Measurements from ENCODE around the gene HPDL. TPM values are rescaled to one million over a fixed set of nuclear protein-coding genes. Genes with fewer than 3 reads are reported as not detected.

HPDL gene
- polyA plus RNA-seq, 1 donor (not counting 4 experiments of a cell fraction or from before 2014, with no cell fraction given) = 0.14 TPM

GRCh38 chr1:45327644-45328515 lies 1.2 kb downstream of the HPDL start:
- TF ChIP-seq EZH2 (IDR thresholded peaks at IDR 0.05; ENCODE audit: low read length) = no peak
- TF ChIP-seq, protein P1, sequence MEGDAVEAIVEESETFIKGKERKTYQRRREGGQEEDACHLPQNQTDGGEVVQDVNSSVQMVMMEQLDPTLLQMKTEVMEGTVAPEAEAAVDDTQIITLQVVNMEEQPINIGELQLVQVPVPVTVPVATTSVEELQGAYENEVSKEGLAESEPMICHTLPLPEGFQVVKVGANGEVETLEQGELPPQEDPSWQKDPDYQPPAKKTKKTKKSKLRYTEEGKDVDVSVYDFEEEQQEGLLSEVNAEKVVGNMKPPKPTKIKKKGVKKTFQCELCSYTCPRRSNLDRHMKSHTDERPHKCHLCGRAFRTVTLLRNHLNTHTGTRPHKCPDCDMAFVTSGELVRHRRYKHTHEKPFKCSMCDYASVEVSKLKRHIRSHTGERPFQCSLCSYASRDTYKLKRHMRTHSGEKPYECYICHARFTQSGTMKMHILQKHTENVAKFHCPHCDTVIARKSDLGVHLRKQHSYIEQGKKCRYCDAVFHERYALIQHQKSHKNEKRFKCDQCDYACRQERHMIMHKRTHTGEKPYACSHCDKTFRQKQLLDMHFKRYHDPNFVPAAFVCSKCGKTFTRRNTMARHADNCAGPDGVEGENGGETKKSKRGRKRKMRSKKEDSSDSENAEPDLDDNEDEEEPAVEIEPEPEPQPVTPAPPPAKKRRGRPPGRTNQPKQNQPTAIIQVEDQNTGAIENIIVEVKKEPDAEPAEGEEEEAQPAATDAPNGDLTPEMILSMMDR (optimal IDR thresholded peaks at IDR 0.05 in 1 of 3, IDR thresholded peaks at IDR 0.05 in 1 of 3, conservative IDR thresholded peaks at IDR 0.05 in 1 of 3; ENCODE audit: extremely low read depth in 1 of 3, insufficient read depth in 2 of 3, low read length in 3 of 3) = no peak
- no peak for FAIRE-seq
- H2AFZ ChIP-seq (ENCODE audit: control insufficient read depth, low read length) = no peak overlapping the region
- H3K4me1 ChIP-seq (ENCODE audit: control insufficient read depth, extremely low read depth, insufficient read depth, low read length) = peaks cover 11% of the 10 kb centered on the region
- no peak for DNase-seq (ENCODE audit: low read depth, low spot score)
- dilution Hi-C loops (cut with MboI; ENCODE audit: extremely low pct_ligation_motif_present, low sequenced_read_pairs) = no loop called here
- no peak overlapping the region for H3K27ac ChIP-seq (ENCODE audit: control insufficient read depth, insufficient read depth, low read length)
- H3K9me3 ChIP-seq (ENCODE audit: control insufficient read depth, low read depth, low read length) = no peaks in the 10 kb centered on the region
- H3K4me3 ChIP-seq (ENCODE audit: control insufficient read depth in 2 of 3, extremely low read depth in 1 of 3, insufficient read depth in 2 of 3, low read depth in 1 of 3, low read length in 3 of 3) = no peak overlapping the region
- no peaks in the 10 kb centered on the region for H4K20me1 ChIP-seq (ENCODE audit: control insufficient read depth, extremely low read depth, insufficient read depth, low read length)
- H3K27me3 ChIP-seq (ENCODE audit: control insufficient read depth, extremely low read depth, insufficient read depth, low read length) = peaks cover 7% of the 10 kb centered on the region
- H3K36me3 ChIP-seq (ENCODE audit: control insufficient read depth in 2 of 2, extremely low read depth in 1 of 2, insufficient read depth in 2 of 2, low read length in 2 of 2) = peaks cover 6 to 9% of the 10 kb centered on the region in 2 experiments
- H3K4me2 ChIP-seq (ENCODE audit: control insufficient read depth, extremely low read depth, insufficient read depth, low read depth, low read length) = no peak overlapping the region
- no peak overlapping the region for H3K9ac ChIP-seq (ENCODE audit: control insufficient read depth, extremely low read depth, insufficient read depth, low read length)
- no peaks in the 10 kb centered on the region for H3K9me1 ChIP-seq (ENCODE audit: control insufficient read depth, extremely low read depth, insufficient read depth, low read length)
- H3K79me2 ChIP-seq (ENCODE audit: control insufficient read depth, insufficient read depth, low read length) = no peaks in the 10 kb centered on the region

GRCh38 chr1:45328680-45329079 lies 2.0 kb downstream of the HPDL start:
- Histone ChIP-seq H3K4me3 (ENCODE audit: control insufficient read depth in 2 of 3, extremely low read depth in 1 of 3, insufficient read depth in 2 of 3, low read depth in 1 of 3, low read length in 3 of 3) (no peak overlapping the region), H3K9me1 (ENCODE audit: control insufficient read depth, extremely low read depth, insufficient read depth, low read length) (no peaks in the 10 kb centered on the region), H3K9ac (ENCODE audit: control insufficient read depth, extremely low read depth, insufficient read depth, low read length) (no peak overlapping the region), H3K27ac (ENCODE audit: control insufficient read depth, insufficient read depth, low read length) (no peak overlapping the region), H3K36me3 (ENCODE audit: control insufficient read depth in 2 of 2, extremely low read depth in 1 of 2, insufficient read depth in 2 of 2, low read length in 2 of 2) (peaks cover 6 to 9% of the 10 kb centered on the region in 2 experiments), H3K4me2 (ENCODE audit: control insufficient read depth, extremely low read depth, insufficient read depth, low read depth, low read length) (no peak overlapping the region), H3K9me3 (ENCODE audit: control insufficient read depth, low read depth, low read length) (no peaks in the 10 kb centered on the region), H3K79me2 (ENCODE audit: control insufficient read depth, insufficient read depth, low read length) (no peaks in the 10 kb centered on the region), H4K20me1 (ENCODE audit: control insufficient read depth, extremely low read depth, insufficient read depth, low read length) (no peaks in the 10 kb centered on the region), H2AFZ (ENCODE audit: control insufficient read depth, low read length) (no peak overlapping the region), H3K27me3 (ENCODE audit: control insufficient read depth, extremely low read depth, insufficient read depth, low read length) (peaks cover 7% of the 10 kb centered on the region), H3K4me1 (ENCODE audit: control insufficient read depth, extremely low read depth, insufficient read depth, low read length) (peaks cover 11% of the 10 kb centered on the region)
- no peak for TF ChIP-seq EZH2 (IDR thresholded peaks at IDR 0.05; ENCODE audit: low read length)
- TF ChIP-seq, protein P1 (optimal IDR thresholded peaks at IDR 0.05 in 1 of 3, IDR thresholded peaks at IDR 0.05 in 1 of 3, conservative IDR thresholded peaks at IDR 0.05 in 1 of 3; ENCODE audit: extremely low read depth in 1 of 3, insufficient read depth in 2 of 3, low read length in 3 of 3) = no peak
- FAIRE-seq (no peak), DNase-seq (ENCODE audit: low read depth, low spot score) (no peak)
- dilution Hi-C loops (cut with MboI; ENCODE audit: extremely low pct_ligation_motif_present, low sequenced_read_pairs) = no loop called here
